OCI-LY7 (cell line): ENCODE data around the gene SMPD1.

Experiments used
- CTCF ChIP-seq: fragments of 200-600 bp; sonication (generic); conservative IDR thresholded peaks from 2 replicates; pipeline ENCODE4 v1.5.1; 2014; ENCODE audit warnings: mild to moderate bottlenecking, antibody characterized with exemption, low read length, moderate library complexity, mixed read lengths
- EZH2phosphoT487 ChIP-seq: fragments of 200-600 bp; sonication (generic); IDR thresholded peaks from 2 replicates; pipeline ENCODE4 v1.6.1; 2018; ENCODE audit warnings: low read depth, borderline replicate concordance, mild to moderate bottlenecking, mixed run types, antibody characterized with exemption, low read length, moderate library complexity, mixed read lengths

DNA sequence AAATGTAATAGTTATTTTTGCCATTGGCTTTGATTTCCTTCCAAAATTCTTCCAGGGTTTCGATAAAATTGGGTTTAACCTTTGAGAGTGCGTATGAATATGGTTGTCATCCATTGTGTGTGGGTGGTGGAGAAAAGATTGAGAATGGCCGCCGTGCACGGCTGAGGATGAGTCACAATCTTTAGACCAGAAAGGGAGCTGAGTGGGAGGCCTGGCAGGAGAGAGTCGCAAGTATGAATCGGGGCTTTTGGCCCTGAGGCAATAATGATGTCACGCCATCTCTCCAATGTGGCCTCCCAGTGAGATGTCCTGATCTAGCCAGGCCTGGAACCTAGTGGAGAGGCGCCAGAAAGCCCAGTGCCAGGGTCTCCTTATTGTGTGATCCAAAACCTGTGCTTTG lies 33.1 kb upstream of the SMPD1 start:
- TF ChIP-seq CTCF (no peak), EZH2phosphoT487 (no peak)
